Nephron progenitor cell (in vitro differentiated cells): ENCODE measurements around the gene ITIH2.

ENCODE experiments used
- DNase-seq: peaks from one replicate; pipeline ENCODE4 v3.0.0; 2021
- H3K27ac Mint-ChIP-seq: 2 replicates; pipeline ENCODE4 v1.8.0; 2021; ENCODE audit warnings: mild to moderate bottlenecking, moderate library complexity, mixed read lengths
- H3K27me3 Mint-ChIP-seq: 2 replicates; pipeline ENCODE4 v1.8.0; 2021; ENCODE audit warnings: mild to moderate bottlenecking, low read depth, mixed read lengths; ENCODE audit not compliant: poor library complexity
- H3K36me3 Mint-ChIP-seq: 2 replicates; pipeline ENCODE4 v1.8.0; 2021; ENCODE audit warnings: low read depth, mixed read lengths
- H3K4me1 Mint-ChIP-seq: 2 replicates; pipeline ENCODE4 v1.8.0; 2021; ENCODE audit warnings: mixed read lengths
- H3K4me3 Mint-ChIP-seq: 2 replicates; pipeline ENCODE4 v1.8.0; 2021; ENCODE audit warnings: mild to moderate bottlenecking, moderate library complexity, mixed read lengths
- H3K9me3 Mint-ChIP-seq: 2 replicates; pipeline ENCODE4 v1.8.0; 2021; ENCODE audit warnings: mild to moderate bottlenecking, moderate library complexity, mixed read lengths
- CTCF ChIP-seq: fragments of 200-600 bp; sonication (generic); IDR thresholded peaks from 2 replicates; pipeline ENCODE4 v1.5.0; 2021; ENCODE audit warnings: antibody characterized with exemption

The ITIH2 gene

GRCh38 chr10:7794251-7795026, 91.3 kb downstream of the ITIH2 start:
- H3K4me1 Mint-ChIP-seq, result peaks cover 23% of the 10 kb centered on the region
- no peaks in the 10 kb centered on the region for H3K9me3 Mint-ChIP-seq
- H3K4me3 Mint-ChIP-seq, result no peak overlapping the region
- no peak overlapping the region for H3K27ac Mint-ChIP-seq
- no peak for DNase-seq
- TF ChIP-seq CTCF, result no peak
- peaks cover 82% of the 10 kb centered on the region for H3K36me3 Mint-ChIP-seq
- H3K27me3 Mint-ChIP-seq, result peaks cover 3% of the 10 kb centered on the region

- peaks cover 86% of the 10 kb centered on the region for H3K36me3 Mint-ChIP-seq
- H3K27me3 Mint-ChIP-seq, result peaks cover 3% of the 10 kb centered on the region
- peaks cover 12% of the 10 kb centered on the region for H3K4me1 Mint-ChIP-seq
- DNase-seq, result no peak
- TF ChIP-seq CTCF, result no peak
- no peak overlapping the region for H3K27ac Mint-ChIP-seq
- no peak overlapping the region for H3K4me3 Mint-ChIP-seq
- H3K9me3 Mint-ChIP-seq, result no peaks in the 10 kb centered on the region
Observed at GRCh38 chr10:7795605-7796004, 92.5 kb downstream of the ITIH2 start.

- H3K4me3 Mint-ChIP-seq, result no peak overlapping the region
- peaks cover 8% of the 10 kb centered on the region for H3K4me1 Mint-ChIP-seq
- no peaks in the 10 kb centered on the region for H3K9me3 Mint-ChIP-seq
- no peak for TF ChIP-seq CTCF
- no peak overlapping the region for H3K27ac Mint-ChIP-seq
- DNase-seq, result no peak
- H3K27me3 Mint-ChIP-seq, result peaks cover 3% of the 10 kb centered on the region
- peaks cover 78% of the 10 kb centered on the region for H3K36me3 Mint-ChIP-seq
Observed at GRCh38 chr10:7797582-7797981, 94.5 kb downstream of the ITIH2 start.
